Activated naive CD8-positive, alpha-beta T cell treated with anti-CD3 and anti-CD28 coated beads, Interleukin-2, amount 50 U/mL, for 24 hours (primary cell): ENCODE data around the gene SUPT20HL1.
A peak's percentile ranks its signal among the peaks of the same experiment; 100 is the strongest.
"Not testable (repeated sequence)": the region's sequence is repeated elsewhere in the genome, so short reads cannot be mapped to it uniquely, and the experiment has no call there.

Source experiments
- ATAC-seq: fragments of 150-1000 bp; cut with Tn5 transposase; one replicate; pipeline ENCODE4 v1.10.0; 2021
- DNase-seq: peaks from one replicate; pipeline ENCODE4 v3.0.0; 2021
- H3K27ac Mint-ChIP-seq: one replicate; pipeline ENCODE4 v1.8.0; 2021; ENCODE audit warnings: mild to moderate bottlenecking, mixed read lengths
- H3K27me3 Mint-ChIP-seq: one replicate; pipeline ENCODE4 v1.8.0; 2021; ENCODE audit warnings: mixed read lengths
- H3K36me3 Mint-ChIP-seq: one replicate; pipeline ENCODE4 v1.8.0; 2021; ENCODE audit warnings: low read depth, mixed read lengths
- H3K4me1 Mint-ChIP-seq: one replicate; pipeline ENCODE4 v1.8.0; 2021; ENCODE audit warnings: mixed read lengths
- H3K4me3 Mint-ChIP-seq: one replicate; pipeline ENCODE4 v1.8.0; 2021; ENCODE audit warnings: mild to moderate bottlenecking, moderate library complexity, mixed read lengths
- H3K9me3 Mint-ChIP-seq: one replicate; pipeline ENCODE4 v1.8.0; 2021; ENCODE audit warnings: mixed read lengths

Gene SUPT20HL1

GRCh38 chrX:24375600-24376131, 15.2 kb downstream of the SUPT20HL1 start:
- Mint-ChIP-seq H3K4me1 (peaks cover 3% of the 10 kb centered on the region), H3K4me3 (no peak overlapping the region), H3K27ac (no peak overlapping the region), H3K27me3 (peaks cover 5% of the 10 kb centered on the region), H3K36me3 (no peaks in the 10 kb centered on the region), H3K9me3 (no peaks in the 10 kb centered on the region)
- no peak for ATAC-seq
- no peak for DNase-seq

- no peaks in the 10 kb centered on the region for H3K4me1 Mint-ChIP-seq
- peaks cover 4% of the 10 kb centered on the region for H3K27me3 Mint-ChIP-seq
Measured at GRCh38 chrX:24376403-24376802, 16.0 kb downstream of the SUPT20HL1 start.

DNA sequence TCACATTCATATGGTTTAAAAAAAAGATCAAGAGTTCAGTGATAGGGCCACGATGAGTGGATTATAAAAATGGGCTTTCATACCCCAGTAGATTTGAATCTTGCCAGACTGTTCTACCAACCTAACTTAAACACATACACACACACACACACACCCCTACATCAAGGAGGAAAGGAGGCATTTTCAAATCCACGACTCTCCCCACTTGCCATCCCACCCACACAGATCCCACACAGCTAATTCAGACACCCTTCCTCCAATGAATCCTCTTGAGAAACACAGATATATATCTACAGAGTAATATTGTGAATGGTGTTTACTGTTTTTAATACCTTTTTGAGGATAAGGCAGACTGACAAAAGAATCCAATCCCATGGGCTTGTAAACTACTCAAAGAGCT, 16.8 kb downstream of the SUPT20HL1 start:
- ATAC-seq (no peak), DNase-seq (no peak)
- Mint-ChIP-seq H3K4me1 (no peaks in the 10 kb centered on the region), H3K27me3 (peaks cover 4% of the 10 kb centered on the region), H3K4me3 (no peak overlapping the region), H3K27ac (no peak overlapping the region), H3K9me3 (no peaks in the 10 kb centered on the region), H3K36me3 (no peaks in the 10 kb centered on the region)

More at GRCh38 chrX:24376403-24376802, 16.0 kb downstream of the SUPT20HL1 start:
- no peak for ATAC-seq
- no peak overlapping the region for H3K4me3 Mint-ChIP-seq
- H3K36me3 Mint-ChIP-seq, result no peaks in the 10 kb centered on the region
- no peaks in the 10 kb centered on the region for H3K9me3 Mint-ChIP-seq
- no peak overlapping the region for H3K27ac Mint-ChIP-seq
- DNase-seq, result no peak

- H3K36me3 Mint-ChIP-seq, result no peaks in the 10 kb centered on the region
- H3K27ac Mint-ChIP-seq, result no peak overlapping the region
- ATAC-seq (no peak), DNase-seq (no peak)
- no peak overlapping the region for H3K4me3 Mint-ChIP-seq
- no peaks in the 10 kb centered on the region for H3K4me1 Mint-ChIP-seq
- H3K27me3 Mint-ChIP-seq, result no peaks in the 10 kb centered on the region
- H3K9me3 Mint-ChIP-seq, result no peaks in the 10 kb centered on the region
Measured at GRCh38 chrX:24377911-24378468, 17.6 kb downstream of the SUPT20HL1 start.

GRCh38 chrX:24378706-24379105, 18.3 kb downstream of the SUPT20HL1 start:
- Mint-ChIP-seq H3K36me3 (no peaks in the 10 kb centered on the region), H3K4me3 (no peak overlapping the region), H3K27ac (no peak overlapping the region), H3K4me1 (no peaks in the 10 kb centered on the region), H3K27me3 (no peaks in the 10 kb centered on the region), H3K9me3 (no peaks in the 10 kb centered on the region)
- ATAC-seq (no peak), DNase-seq (no peak)

DNA sequence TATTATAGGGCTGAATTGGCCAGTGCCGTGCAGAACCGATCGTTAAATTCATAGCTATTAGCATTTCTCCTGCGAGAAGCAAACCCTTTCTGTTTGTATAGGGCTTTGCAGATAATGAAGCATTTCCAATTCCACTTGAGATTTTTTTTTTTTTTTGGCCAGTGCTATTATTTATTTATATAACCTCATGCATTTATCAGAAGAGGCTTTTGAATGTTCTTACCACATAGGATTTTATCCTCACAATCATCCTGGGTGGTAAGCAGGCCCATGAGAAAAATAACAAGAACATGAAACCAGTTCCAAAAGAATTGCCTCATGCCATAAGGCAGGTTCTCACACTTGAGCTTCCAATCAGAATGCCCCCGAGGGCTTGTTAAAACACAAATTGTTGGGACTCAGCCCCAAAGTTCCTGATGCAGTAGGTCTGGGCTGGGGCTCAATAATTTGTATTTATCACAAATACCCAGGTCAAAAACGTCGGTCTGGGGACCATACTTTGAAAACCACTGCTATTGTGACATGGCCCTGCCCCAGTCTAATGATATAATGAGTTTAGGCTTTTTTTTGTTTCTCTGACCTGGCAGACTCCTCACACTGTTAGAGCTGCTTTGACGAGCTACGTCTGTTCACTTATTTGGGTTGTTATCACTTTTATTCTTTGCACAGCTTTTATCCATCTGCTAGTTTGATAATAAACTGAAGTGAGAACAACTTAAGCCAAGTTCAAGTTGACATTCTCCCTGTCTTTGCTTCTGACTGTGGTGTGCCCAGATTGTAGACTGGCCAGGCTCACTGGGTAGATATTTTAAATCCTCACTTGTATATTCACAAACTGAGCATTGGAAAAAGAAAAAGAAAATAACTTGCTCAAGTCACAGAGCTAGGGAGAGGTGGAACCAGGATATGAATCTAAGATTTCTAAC, 20.1 kb downstream of the SUPT20HL1 start:
- no peaks in the 10 kb centered on the region for H3K9me3 Mint-ChIP-seq
- no peaks in the 10 kb centered on the region for H3K4me1 Mint-ChIP-seq
- DNase-seq (no peak), ATAC-seq (no peak)
- no peaks in the 10 kb centered on the region for H3K36me3 Mint-ChIP-seq
- no peak overlapping the region for H3K27ac Mint-ChIP-seq
- H3K27me3 Mint-ChIP-seq, result no peaks in the 10 kb centered on the region
- H3K4me3 Mint-ChIP-seq, result no peak overlapping the region

GRCh38 chrX:24382315-24382714, 21.9 kb downstream of the SUPT20HL1 start:
- H3K4me1 Mint-ChIP-seq, DNase-seq, H3K9me3 Mint-ChIP-seq, ATAC-seq, H3K27ac Mint-ChIP-seq, H3K27me3 Mint-ChIP-seq, H3K36me3 Mint-ChIP-seq, H3K4me3 Mint-ChIP-seq: not testable (repeated sequence)

DNA sequence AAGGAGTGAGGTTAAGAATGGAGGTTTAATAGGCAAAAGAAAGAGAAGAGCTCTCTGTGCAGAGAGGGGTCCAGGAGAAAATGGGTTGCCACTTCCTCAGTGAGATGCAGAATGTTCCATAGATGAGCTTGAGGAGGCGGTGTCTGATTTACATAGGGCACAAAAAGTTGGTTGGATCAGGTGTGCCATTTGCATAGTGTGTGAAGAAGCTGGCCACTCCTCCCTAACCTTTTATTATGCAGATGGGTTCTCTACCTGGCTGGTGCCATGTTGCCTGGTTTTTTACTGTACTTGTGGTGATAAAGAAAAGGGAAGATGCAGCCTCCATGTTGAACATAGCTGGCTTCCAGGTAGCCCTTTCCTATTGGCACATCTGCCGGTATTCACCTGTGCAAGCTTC, 27.3 kb downstream of the SUPT20HL1 start:
- no peak for ATAC-seq
- Mint-ChIP-seq H3K4me1 (no peaks in the 10 kb centered on the region), H3K36me3 (no peaks in the 10 kb centered on the region), H3K9me3 (no peaks in the 10 kb centered on the region), H3K4me3 (no peak overlapping the region), H3K27me3 (peaks cover 4% of the 10 kb centered on the region), H3K27ac (no peak overlapping the region)
- no peak for DNase-seq

GRCh38 chrX:24391389-24391788, 30.9 kb downstream of the SUPT20HL1 start:
- Mint-ChIP-seq H3K27me3 (peaks cover 4% of the 10 kb centered on the region), H3K27ac (no peak overlapping the region), H3K36me3 (no peaks in the 10 kb centered on the region), H3K4me3 (no peak overlapping the region), H3K9me3 (no peaks in the 10 kb centered on the region), H3K4me1 (peaks cover 4% of the 10 kb centered on the region)
- ATAC-seq, result no peak
- DNase-seq, result no peak

DNA sequence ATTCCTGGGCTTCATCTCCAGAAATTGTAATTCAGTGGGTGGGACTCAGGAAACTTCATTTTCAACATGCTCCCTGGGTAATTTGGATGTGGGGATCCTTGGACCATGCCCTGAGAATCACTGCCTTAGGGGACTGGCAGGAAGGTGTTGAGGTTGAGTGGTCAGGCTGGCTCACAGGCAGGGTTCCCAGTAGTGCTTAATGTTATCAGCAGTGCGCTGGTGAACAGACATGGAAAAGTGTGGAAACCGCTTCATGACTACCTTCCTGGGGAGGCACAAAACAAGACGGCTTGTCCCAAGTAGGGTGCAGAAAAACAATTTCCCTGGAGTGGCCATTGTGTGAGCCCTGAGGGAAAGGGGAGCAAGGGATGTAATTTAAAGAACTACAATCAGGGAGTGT, 31.4 kb downstream of the SUPT20HL1 start:
- no peak for DNase-seq
- Mint-ChIP-seq H3K9me3 (no peaks in the 10 kb centered on the region), H3K27me3 (peaks cover 4% of the 10 kb centered on the region), H3K4me1 (peaks cover 4% of the 10 kb centered on the region), H3K27ac (no peak overlapping the region), H3K36me3 (no peaks in the 10 kb centered on the region), H3K4me3 (no peak overlapping the region)
- ATAC-seq, result no peak

GRCh38 chrX:24392709-24393108, 32.3 kb downstream of the SUPT20HL1 start:
- no peaks in the 10 kb centered on the region for H3K9me3 Mint-ChIP-seq
- no peak overlapping the region for H3K27ac Mint-ChIP-seq
- H3K36me3 Mint-ChIP-seq, result no peaks in the 10 kb centered on the region

DNA sequence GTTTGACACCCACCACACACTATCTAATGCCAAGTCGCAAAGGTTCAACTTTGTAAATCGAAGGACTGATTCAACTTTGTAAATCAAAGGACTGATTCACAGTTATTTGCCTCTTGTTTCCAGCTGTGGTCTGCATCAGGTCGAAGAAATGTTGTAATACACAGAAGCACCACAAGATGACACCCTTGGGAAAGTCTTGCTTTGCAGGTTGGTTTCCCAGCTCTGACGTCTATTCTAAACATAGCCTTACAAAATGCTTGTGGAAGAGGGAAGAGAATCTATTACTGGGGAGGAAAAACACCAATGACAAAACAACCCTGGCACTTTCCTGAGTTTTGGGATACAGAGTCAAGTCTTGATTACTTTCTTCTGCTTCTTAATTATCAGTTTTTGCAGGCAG, 35.3 kb downstream of the SUPT20HL1 start:
- ATAC-seq (no peak), DNase-seq (peak; percentile 34)
- Mint-ChIP-seq H3K4me1 (peaks cover 4% of the 10 kb centered on the region), H3K9me3 (no peaks in the 10 kb centered on the region), H3K4me3 (no peak overlapping the region), H3K36me3 (no peaks in the 10 kb centered on the region), H3K27me3 (peaks cover 1% of the 10 kb centered on the region), H3K27ac (no peak overlapping the region)

More at GRCh38 chrX:24392709-24393108, 32.3 kb downstream of the SUPT20HL1 start:
- ATAC-seq, result no peak
- Mint-ChIP-seq H3K4me3 (no peak overlapping the region), H3K27me3 (peaks cover 4% of the 10 kb centered on the region), H3K4me1 (peaks cover 4% of the 10 kb centered on the region)
- no peak for DNase-seq

DNA sequence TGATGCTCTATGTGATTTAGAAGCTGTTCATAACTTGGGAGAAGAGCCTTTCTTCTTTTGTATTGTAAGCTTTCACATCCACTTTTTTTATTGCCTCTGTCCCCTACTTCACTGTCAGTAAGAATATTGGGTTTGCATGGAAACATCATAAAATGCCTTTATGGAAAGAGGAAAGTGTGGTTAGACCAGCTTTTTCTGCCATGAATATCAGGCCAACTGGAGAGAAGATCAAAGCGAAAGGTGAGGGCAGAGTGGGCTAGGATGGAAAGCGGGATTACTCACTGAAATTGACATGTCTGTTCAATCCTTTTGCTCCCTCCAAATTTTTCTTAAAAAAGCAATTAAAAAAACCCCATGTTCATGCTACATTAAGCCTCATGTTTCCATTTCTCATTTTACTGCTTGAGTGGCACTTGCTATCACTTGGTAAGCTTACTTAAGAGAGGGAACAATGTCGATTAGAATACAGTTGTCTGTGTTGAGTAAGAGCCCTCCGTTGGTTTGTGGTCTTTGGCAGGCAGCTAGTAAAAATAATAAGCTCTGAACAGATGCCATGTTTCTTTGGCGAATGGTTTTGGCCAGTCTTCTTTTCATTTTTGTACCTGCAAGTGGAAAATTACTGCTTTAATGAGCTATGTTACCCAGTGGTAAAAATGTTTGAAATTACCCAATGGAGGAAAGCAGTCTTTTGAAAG, 35.9 kb downstream of the SUPT20HL1 start:
- Mint-ChIP-seq H3K4me1 (peaks cover 4% of the 10 kb centered on the region), H3K36me3 (no peaks in the 10 kb centered on the region), H3K27me3 (no peaks in the 10 kb centered on the region), H3K4me3 (no peak overlapping the region), H3K27ac (no peak overlapping the region), H3K9me3 (no peaks in the 10 kb centered on the region)
- DNase-seq (no peak), ATAC-seq (no peak)

DNA sequence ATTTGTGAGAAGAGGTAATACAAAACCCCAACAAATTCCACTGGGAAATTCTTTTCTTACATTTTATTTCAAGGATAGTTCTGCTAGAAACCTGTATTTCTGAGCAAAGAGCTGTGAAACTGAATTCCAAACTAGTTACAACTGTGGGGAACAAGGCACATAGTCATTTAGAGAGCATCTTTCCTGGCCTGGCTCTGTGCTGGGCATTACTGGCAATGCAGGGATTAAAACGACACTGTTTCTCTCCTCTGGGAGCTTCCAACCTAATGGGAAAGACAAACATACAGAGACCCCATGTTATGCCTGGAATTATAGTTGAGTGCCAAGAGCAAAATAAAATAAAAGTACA, 36.5 kb downstream of the SUPT20HL1 start:
- H3K27me3 Mint-ChIP-seq, result no peaks in the 10 kb centered on the region
- DNase-seq, result no peak
- peaks cover 4% of the 10 kb centered on the region for H3K4me1 Mint-ChIP-seq
- no peaks in the 10 kb centered on the region for H3K36me3 Mint-ChIP-seq
- H3K27ac Mint-ChIP-seq, result no peak overlapping the region
- H3K9me3 Mint-ChIP-seq, result no peaks in the 10 kb centered on the region
- H3K4me3 Mint-ChIP-seq, result no peak overlapping the region
- ATAC-seq, result no peak

DNA sequence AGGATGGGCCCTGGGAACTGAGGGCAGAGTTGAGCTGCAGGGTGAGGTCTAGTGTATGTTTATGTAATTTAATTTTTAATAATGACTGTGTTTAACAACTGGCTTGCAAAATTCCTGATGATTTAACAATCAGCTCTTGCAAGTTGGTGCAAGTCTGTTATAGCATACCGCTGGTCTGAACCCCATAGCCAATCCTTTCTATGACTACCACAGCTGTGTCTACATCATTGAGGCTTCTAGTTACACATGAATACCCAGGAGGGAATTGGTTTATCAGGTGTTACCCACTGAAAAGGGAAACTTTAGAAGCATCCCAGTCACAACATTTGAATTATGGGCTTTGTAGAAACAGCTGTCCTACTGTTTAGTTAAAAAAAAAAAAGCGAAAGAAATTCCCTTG, 38.3 kb downstream of the SUPT20HL1 start:
- Mint-ChIP-seq H3K4me3 (no peak overlapping the region), H3K27me3 (no peaks in the 10 kb centered on the region), H3K27ac (no peak overlapping the region), H3K9me3 (no peaks in the 10 kb centered on the region), H3K4me1 (peaks cover 4% of the 10 kb centered on the region), H3K36me3 (no peaks in the 10 kb centered on the region)
- DNase-seq (no peak), ATAC-seq (no peak)
